MV-4-11 (cell line): ENCODE data around the gene NLRP5.
"Not testable (repeated sequence)": the region's sequence is repeated elsewhere in the genome, so short reads cannot be mapped to it uniquely, and the experiment has no call there.

Experiments
- DNase-seq: peaks from one replicate; lab custom pipeline; 2025; lab: John Stamatoyannopoulos, UW

The NLRP5 gene

DNA sequence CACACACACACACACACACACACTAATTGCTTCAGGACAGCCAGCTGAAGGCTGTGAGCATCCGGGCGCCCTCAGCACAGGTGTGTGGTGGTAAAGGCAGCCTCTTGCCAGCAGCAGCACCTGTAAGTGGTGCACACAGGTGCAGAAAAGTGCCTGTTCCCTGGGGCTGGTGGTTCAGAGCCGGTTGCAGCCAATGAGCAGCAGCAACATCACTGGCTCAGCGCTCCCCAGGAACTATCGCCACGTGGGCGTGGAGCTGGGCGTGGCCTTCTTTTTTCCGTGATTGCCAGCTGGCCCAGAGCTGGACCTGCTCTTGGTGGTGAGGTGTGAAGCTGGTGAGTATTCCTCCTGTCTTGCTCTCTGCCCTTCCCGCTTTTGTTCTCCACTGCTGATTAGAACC, at the start of gene NLRP5:
Gene NLRP5 (plus strand): TSS at position 289 of the 400 bp plus-strand sequence.
- no peak for DNase-seq

DNA sequence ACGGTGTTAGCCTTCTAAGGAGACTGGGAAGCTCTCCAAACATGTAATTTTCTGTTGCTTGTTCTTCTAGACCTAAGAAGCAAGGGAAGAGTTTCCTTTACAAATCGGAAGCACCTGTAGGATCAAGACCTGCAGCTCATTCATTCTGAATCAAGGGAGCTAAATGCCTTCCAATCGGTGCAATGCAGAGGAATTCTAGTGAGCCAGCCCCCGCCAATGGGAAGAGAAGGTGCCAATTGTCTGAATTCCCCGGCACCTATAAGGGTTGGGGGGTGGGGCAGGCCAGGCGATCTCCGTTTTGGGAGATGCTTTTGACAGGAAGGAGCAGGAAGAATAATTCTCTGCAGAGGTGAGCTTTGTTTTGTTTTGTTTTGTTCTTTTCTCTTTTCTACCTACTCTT, 47.4 kb upstream of the NLRP5 start:
- DNase-seq: no peak

DNA sequence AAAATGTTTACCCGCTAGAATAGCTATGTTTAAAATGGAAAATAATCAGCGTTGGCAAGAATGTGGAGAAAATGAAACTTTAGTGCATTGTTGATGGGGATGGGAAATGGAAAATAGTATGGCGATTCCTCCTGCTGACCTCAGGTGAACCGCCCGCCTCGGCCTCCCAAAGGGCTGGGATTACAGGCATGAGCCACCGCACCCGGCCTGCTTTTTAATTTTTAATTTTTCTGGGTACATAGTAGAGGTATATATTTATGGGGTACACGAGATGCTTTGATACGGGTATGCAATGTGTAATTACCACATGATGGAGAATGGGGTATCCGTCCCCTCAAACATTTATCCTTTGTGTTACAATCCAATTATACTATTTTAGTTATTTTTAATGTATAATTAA, 46.3 kb upstream of the NLRP5 start:
- no peak for DNase-seq

DNA sequence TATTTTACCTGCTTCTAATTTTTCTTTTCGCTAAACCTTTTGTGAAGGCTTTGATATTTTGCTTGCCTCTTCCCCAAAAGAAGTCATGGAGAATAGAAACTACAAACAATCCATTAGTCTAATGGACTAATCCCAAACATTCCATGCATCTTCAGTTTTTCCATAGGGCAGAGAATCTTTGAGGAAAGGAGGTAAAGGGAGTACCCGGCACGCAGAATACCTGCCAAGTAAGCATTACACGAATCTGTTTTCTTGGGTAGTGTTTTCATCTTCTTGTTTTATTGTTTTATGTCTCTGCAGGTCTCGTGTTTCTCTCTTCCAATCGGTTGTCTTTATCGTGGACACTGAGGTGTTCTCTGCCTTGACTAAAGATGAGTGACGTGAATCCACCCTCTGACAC, 39.0 kb upstream of the NLRP5 start, which contains the start of gene NLRP8:
Gene NLRP8 (plus strand): TSS at position 301 of the 400 bp plus-strand sequence.
- no peak for DNase-seq

DNA sequence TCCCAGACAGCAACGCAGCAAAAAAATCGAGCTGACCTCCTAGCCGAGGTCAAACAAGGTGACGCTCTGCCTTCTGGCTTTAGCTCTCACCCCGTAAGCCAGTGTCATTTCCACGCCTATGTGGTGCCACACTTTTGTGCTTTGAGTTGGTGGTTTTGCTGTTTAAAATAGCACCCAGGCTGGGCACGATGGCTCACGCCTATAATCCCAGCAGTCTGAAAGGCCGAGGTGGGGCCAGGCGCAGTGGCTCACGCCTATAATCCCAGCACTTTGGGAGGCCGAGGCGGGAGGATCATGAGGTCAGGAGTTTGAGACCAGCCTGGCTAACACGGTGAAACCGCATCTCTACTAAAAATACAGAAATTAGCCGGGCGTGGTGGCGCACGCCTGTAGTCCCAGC, 36.0 kb upstream of the NLRP5 start:
- not testable (repeated sequence) for DNase-seq

DNA sequence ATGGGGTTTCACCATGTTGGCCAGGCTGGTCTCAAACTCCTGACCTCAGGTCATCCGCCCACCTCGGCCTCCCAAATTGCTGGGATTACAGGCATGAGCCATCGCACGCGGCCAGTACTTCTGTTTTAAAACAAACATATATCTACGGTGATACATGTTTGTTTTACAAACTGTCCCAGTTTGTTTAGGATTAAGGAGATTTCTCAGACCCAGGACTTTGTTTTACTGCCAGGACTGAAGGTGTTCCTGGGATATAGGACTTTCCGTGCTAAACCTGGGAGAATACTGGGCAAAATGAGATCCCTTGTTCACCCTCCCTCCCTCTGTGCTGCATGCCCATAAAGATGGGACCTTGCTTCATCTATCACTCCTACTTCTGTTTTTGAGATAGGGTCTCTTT, 30.1 kb upstream of the NLRP5 start:
- DNase-seq: no peak

DNA sequence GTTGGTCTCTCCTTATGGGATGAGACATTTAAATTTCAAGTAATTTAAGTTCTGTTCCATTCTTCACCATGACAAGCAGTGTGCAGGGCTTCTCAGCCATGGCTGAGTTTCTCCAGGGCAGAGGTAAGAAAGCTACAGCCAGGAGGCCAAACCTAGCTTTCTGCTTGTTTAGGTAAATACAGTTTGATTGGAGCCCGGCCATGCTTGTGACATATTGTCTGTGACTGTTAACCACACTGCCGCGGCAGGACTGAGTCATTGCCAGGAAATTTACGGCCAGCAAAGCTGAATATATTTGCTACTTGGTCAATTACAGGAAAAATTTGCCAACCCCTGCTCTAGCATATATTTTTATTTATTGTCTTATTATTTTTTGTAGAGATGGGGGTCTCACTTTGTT, 28.2 kb upstream of the NLRP5 start:
- no peak for DNase-seq

DNA sequence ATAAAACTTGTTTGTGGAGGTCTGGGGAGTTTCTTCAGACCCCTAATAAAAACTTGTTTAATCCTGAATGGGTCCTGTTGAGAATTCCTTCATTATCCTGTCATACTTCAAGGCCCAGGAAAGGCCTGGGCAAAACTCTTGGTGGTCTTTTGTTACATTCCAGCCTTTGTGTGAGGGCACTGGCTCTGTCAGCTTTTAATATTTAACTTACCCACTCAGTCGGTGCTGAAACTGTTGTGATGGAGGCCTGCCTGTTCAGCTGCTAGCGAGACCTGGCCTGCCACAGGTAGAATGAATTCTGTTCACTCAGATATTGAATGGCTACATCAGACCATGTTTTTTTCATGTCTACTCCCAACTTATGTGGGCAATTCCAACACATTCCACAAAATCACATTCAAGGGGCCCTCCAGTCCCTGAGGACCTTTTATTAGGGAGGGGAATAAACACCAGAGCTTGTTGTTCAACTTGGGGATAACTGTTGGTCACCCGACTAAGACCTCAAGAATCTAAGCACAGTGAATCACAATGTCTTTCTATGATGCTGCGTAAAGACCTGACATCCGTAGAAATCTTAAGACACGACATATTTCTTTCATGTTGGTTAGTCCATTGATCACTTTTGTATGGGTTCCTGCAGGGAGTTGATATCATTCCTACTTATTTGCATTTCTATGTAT, 26.4 kb upstream of the NLRP5 start:
- DNase-seq: no peak

DNA sequence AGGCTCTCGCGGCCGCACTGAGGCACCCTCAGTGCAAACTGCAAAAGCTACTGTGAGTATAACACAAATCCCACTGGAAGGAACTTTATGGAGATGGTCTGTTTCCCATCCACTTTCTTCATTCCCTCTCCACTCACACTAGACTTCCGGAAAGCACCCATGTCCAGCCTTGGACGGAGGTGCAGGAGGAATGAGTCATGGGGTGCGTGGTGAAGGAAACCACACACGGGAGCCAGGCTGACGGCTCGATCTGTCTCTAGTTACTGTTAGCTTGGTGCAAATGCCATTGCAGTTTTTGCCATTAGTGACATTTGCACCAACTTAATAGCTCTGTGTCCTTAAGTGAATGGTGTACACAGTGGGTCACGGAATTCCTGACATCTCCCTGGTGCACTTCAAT, 24.4 kb upstream of the NLRP5 start:
- no peak for DNase-seq

DNA sequence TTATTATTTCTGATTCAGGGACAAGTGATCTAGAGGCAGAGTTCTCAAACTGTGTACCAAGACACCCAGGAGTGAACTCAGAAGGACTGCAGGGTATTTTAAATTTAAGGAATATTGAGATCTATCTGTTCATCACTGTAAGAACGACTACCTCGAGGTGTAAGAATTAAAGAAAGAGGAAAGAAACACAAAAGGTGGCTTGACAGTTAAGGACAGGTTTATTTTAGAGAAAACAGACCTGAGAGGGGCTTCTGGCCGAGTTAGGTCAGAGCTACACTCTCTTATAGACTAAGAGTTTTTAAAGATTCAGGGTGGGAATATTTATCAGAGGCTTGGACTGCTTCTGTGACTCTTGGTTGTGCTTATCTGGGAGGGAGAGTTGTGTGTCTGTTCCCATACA, 12.6 kb upstream of the NLRP5 start:
- no peak for DNase-seq

DNA sequence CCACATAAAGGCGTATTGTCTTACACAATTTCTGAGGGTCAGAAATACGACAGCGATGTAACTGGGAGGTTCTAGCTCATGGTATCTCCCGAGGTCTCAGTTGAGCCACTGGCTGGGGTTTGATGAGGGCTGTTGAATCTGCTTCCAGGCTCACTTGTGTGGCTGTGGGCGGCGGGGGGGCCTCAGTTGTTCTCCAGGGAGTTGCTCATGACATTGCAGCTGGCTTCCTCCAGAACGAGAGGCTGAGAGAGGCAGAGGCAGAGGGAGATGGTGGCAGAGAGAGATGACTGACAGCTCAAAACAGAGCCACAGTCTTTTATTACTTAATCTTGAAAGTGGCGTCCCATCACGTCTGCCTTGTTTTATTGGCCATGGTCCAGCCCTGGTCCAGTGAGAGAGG, 6.2 kb upstream of the NLRP5 start:
- no peak for DNase-seq

DNA sequence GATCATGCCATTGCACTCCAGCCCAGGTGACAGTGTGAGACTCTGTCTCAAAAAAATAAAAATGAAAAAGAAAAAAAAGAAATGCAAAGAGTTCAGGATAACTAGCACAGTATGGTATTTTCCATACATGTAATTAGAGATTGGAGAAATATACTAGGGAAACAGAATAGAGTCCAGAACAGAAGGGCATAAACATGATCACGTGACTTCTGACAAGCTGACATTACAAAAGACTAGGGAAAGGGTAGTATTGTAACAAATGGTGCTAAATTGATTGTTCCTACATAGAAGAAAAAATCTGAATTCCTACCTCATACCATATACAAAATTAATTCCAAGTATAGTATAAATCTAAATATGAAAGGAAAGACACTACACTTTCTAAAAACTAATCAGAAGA, 1.3 kb upstream of the NLRP5 start:
- DNase-seq: no peak

DNA sequence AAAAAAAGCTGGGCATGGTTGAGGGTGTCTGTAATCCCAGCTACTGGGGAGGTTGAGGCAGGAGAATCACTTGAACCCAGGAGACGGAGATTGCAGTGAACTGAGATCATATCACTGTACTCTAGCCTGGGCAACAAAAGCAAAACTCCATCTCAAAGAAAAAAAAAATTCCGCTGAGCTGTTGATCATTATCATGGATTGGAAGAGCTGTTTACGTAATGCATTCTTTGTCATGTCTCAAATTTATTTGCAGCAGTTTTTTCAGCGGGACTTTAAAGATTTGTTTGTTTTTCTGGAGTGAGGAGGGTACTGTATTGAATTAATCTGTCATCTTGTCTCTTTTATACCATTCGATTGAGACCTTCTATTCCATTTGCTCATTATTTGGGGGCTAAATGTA, 4.3 kb downstream of the NLRP5 start:
- no peak for DNase-seq

DNA sequence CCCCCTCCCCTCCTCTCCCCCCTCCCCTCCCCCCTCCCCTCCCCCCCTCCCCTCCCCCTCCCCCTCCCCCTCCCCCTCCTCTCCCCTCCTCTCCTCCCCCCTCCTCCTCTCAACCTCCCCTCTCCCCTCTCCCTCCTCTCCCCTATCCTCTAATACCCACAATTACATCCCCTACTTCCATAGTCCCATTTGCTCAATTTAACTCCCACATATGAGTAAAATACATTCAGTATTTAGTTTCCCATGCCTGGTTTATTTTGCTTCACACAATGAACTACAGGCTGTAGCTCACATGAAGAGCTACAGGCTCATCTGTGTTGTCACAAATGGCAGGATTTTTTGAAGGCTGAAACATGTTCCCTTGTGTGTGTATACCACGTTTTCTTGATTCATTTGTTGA, 6.9 kb downstream of the NLRP5 start:
- no peak for DNase-seq

DNA sequence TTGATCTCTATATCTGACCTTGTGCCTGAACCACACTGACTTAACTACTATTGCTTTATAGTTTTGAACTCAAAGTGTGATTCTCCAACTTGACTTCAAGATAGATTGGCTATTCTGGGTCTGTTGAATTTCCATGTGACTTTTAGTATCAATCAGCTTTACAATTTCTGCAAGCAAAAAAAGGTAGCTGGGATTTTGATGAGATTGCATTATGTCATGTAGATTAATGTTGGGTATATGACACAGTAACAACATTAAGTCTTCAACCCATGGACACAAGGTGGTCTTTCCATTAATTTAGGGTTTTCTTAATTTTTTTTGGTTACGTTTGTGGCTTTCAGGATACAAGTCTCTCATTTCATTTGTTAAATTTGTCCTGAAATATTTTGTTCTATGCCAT, 28.2 kb downstream of the NLRP5 start:
- DNase-seq: no peak

DNA sequence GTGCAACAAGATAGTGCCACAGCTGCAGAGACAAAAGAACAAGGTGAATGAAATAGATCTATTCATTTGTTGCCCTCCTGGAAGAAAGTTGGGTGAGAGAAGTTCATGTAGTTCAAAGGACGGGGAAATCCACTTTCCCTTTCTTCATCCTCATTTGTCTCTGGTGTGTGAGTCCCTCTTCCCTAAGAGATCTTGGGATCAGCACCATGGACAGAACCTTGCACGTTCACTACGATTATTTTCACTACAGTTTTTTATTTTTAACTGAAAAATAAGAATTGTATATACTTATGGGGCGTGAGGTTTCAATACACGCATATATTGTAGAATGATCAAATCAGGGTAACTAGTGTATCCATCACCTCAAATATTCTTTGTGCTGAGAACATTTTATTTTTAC, 29.2 kb downstream of the NLRP5 start:
- peak; percentile 32 for DNase-seq

DNA sequence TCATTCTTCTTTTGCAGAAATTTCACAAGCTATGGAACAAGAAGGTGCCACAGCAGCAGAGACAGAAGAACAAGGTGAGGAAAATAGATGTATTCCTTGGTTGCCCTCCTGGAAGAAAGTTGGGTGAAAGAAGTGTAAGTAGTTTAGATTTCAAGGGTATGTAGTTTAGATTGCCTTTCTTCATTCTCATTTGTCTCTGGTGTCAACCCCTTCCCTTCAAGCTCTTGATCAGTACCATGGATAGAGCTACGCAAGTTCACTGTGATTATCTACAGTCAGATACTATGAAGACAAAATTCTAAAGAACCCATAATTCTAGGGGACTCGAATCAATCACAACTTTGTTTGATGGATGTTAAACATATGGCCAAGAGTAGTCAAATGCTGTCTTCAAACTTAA, 32.8 kb downstream of the NLRP5 start:
- DNase-seq: not testable (repeated sequence)

DNA sequence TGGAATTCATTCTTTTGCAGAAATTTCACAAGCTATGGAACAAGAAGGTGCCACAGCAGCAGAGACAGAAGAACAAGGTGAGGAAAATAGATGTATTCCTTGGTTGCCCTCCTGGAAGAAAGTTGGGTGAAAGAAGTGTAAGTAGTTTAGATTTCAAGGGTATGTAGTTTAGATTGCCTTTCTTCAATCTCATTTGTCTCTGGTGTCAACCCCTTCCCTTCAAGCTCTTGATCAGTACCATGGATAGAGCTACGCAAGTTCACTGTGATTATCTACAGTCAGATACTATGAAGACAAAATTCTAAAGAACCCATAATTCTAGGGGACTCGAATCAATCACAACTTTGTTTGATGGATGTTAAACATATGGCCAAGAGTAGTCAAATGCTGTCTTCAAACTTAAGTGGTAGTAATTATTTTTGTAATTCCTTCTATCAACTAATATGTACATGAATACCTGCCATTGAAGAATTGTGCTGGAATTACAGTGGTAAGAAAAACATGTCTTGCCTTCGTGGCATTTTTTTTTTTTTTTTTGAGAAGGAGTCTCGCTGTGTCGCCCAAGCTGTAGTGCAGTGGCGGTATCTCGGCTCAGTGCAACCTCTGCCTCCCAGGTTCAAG, 33.9 kb downstream of the NLRP5 start:
- not testable (repeated sequence) for DNase-seq

DNA sequence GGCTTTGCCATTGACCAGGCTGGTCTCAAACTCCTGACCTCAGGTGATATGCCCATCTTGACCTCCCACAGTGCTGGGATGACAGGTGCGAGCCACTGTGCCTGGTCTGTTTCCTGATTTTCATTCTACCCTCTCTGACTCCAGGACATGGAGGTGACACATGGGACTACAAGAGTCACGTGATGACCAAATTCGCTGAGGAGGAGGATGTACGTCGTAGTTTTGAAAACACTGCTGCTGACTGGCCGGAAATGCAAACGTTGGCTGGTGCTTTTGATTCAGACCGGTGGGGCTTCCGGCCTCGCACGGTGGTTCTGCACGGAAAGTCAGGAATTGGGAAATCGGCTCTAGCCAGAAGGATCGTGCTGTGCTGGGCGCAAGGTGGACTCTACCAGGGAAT, 40.2 kb downstream of the NLRP5 start:
- no peak for DNase-seq

DNA sequence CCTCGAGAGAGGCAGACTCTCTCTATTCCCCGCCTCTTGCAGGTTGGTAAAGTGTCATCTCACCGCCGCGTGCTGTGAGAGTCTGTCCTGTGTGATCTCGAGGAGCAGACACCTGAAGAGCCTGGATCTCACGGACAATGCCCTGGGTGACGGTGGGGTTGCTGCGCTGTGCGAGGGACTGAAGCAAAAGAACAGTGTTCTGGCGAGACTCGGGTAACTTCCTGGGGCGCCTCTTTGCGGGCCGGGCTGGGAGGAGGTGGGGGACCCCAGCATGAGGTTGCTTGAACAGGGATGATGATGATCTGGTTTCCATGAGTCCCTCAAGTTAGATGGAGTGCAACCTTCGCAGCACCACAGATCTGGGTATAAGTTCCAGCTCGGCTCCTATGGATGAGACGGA, 67.0 kb downstream of the NLRP5 start:
- DNase-seq: no peak

DNA sequence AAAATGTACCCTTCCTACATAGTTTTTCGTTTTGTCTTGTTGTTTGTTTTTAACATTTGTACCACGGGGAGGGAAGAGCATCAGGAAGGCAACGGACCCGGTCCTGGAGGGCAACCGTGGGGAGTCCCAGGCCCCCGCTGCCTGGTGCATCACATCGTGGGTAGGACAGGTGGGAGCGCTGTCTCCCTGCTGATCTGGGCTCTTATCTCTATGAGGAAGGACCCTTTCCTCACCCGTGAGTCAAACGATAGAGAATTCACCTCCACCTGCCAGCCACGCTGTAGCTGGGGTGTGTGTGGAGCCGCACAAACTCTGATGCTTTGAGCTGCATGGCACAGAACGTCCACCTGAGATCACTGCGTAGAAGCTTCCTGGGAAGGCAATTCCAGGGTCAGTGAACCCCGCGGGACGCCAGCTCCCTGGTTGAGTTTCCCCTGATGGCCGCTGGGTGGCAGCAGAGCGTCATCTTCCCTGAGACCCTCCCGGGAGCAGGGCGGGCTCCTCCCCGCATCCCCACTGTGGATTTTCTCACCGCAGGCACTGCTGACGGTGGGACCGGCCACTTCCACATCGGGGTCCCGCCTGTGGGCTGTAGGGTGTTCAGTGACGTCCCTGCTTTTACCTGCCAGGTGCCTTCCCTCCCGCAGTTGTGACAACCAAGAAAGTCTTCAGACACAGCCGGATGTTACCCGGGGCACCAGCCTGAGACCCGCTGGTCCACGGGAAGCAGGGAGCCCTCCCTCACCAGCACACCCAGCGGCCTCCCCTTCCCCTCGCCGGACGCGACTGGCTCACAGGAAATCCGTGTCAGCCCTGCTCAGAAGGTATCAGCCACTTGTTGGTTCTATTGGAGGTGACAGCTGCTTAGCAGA, 79.8 kb downstream of the NLRP5 start:
- DNase-seq: no peak

DNA sequence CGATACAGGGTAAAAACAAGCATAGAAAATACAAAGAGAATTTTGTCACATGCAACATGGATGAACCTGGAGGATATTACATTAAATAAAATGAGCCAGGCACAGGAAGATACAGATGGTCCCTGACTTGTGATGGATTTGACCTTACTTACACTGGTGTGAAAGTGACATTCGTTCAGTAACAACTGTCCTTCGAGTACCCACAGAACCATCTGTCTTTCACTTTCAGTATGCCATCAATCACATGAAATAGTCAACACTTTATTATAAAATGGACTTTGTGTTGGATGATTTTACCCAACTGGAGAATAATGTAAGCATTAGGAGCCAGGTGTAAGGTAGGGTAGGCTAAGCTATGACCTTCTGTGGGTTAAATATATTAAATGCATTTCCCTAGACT, 83.1 kb downstream of the NLRP5 start:
- DNase-seq: no peak

DNA sequence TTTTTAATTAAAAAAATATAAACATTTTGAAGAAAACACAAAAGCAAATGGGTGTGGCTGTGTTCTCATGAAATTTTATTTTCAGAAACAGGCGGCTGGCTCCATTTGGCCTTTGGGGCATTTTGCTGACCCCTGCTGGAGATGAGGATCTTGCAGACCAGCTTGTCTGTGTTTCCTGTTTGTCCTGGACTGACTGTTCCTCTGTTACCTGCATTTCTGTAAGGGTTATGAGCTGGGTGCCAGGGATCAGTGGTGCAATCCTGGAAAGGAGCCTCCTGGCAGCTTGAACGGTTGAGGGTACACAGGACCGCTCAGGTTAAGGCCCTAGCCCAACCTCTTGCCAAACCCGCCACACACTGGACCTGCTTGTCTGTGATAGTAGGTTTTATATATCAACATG, 84.6 kb downstream of the NLRP5 start:
- DNase-seq: peak; percentile 32
